ENCODE measurements around the gene HCN2.
"Not testable (repeated sequence)": the region's sequence is repeated elsewhere in the genome, so short reads cannot be mapped to it uniquely, and the experiment has no call there.

Gene HCN2

GRCh38 chr19:607301-608154 lies 17.8 kb downstream of the HCN2 start:
- no peak for DNase-seq

- DNase-seq = no peak
These were observed 18.7 kb downstream of the HCN2 start for GRCh38 chr19:608155-609003.

- no peak for DNase-seq
These were observed 19.3 kb downstream of the HCN2 start for GRCh38 chr19:609004-609346.

- no peak for DNase-seq
These were observed 20.6 kb downstream of the HCN2 start for GRCh38 chr19:610071-610800.

- peak; percentile 87 for DNase-seq
These were observed 21.3 kb downstream of the HCN2 start for GRCh38 chr19:610801-611480.

- peak; percentile 99 for DNase-seq
These were observed 21.8 kb downstream of the HCN2 start for GRCh38 chr19:611481-611868.

- DNase-seq = no peak
These were observed 23.3 kb downstream of the HCN2 start for GRCh38 chr19:612941-613340.

GRCh38 chr19:613732-614567 lies 24.3 kb downstream of the HCN2 start:
- no peak for DNase-seq

- DNase-seq = no peak
These were observed 25.9 kb downstream of the HCN2 start for GRCh38 chr19:615619-616018.

- DNase-seq = no peak
These were observed 26.5 kb downstream of the HCN2 start for GRCh38 chr19:616062-616700.

- no peak for DNase-seq
These were observed 27.3 kb downstream of the HCN2 start for GRCh38 chr19:616747-617526.

- DNase-seq = no peak
These were observed 28.0 kb downstream of the HCN2 start for GRCh38 chr19:617551-618246.

GRCh38 chr19:618247-618619 lies 28.6 kb downstream of the HCN2 start:
- DNase-seq = no peak

GRCh38 chr19:618674-619285 lies 29.1 kb downstream of the HCN2 start:
- DNase-seq = no peak

- DNase-seq = no peak
These were observed 29.8 kb downstream of the HCN2 start for GRCh38 chr19:619286-620002.

GRCh38 chr19:620166-620862 lies 30.6 kb downstream of the HCN2 start:
- no peak for DNase-seq

- DNase-seq = not testable (repeated sequence)
These were observed 31.5 kb downstream of the HCN2 start for GRCh38 chr19:621191-621590.

GRCh38 chr19:621819-622218 lies 32.1 kb downstream of the HCN2 start:
- DNase-seq = no peak

Data from fibroblast of skin of right quadriceps (primary cell).